Activated CD4-positive, alpha-beta T cell treated with anti-CD3 and anti-CD28 coated beads for 36 hours (primary cell): ENCODE results near the gene SPEN. TPM values are rescaled to one million over a fixed set of nuclear protein-coding genes. Genes with fewer than 3 reads are reported as not detected.

Source experiments
- ATAC-seq: fragments of 200-7000 bp; cut with Tn5 transposase; one replicate; pipeline ENCODE4 v1.10.0; 2021; ENCODE audit warnings: mild to moderate bottlenecking, moderate library complexity
- CTCF ChIA-PET: fragments of 350-600 bp; sonication (Branson Sonifier 250); formaldehyde crosslinking; loops from one replicate; lab custom pipeline; 2021; ENCODE audit warnings: antibody characterized with exemption; lab: Charles Lee
- POLR2A ChIA-PET: fragments of 350-600 bp; sonication (Branson Sonifier 250); formaldehyde crosslinking; loops from one replicate; lab custom pipeline; 2021; ENCODE audit warnings: antibody characterized with exemption, inconsistent platforms; lab: Charles Lee
- DNase-seq: peaks from one replicate; pipeline ENCODE4 v3.0.0-alpha.2; 2020
- H3K27ac Mint-ChIP-seq: one replicate; pipeline ENCODE4 v1.8.0; 2021; ENCODE audit warnings: mixed read lengths
- H3K27me3 Mint-ChIP-seq: one replicate; pipeline ENCODE4 v1.8.0; 2021; ENCODE audit warnings: mixed read lengths
- H3K36me3 Mint-ChIP-seq: one replicate; pipeline ENCODE4 v1.8.0; 2021; ENCODE audit warnings: low read depth, mixed read lengths
- H3K4me1 Mint-ChIP-seq: one replicate; pipeline ENCODE4 v1.8.0; 2021; ENCODE audit warnings: mixed read lengths
- H3K4me3 Mint-ChIP-seq: one replicate; pipeline ENCODE4 v1.8.0; 2021; ENCODE audit warnings: mild to moderate bottlenecking, moderate library complexity, mixed read lengths
- H3K9me3 Mint-ChIP-seq: one replicate; pipeline ENCODE4 v1.8.0; 2021; ENCODE audit warnings: low read depth, mixed read lengths
- intact Hi-C, 2 experiments: fragments of 100-400 bp; cut with DNase I in 1 of 2; cut with micrococcal nuclease in 1 of 2; formaldehyde crosslinking; loops; one replicate each; pipeline versions ENCODE4 v1.14.2 to v1.15.1; 2022 to 2024; cut with DNase I, micrococcal nuclease
- total RNA-seq, 2 experiments: library from RNA; stranded (reverse); gene quantifications; one replicate each; pipeline ENCODE4 v1.2.3, GENCODE V29; 2021

The SPEN gene
- total RNA-seq, 2 experiments from 2014 or later, result 43.2 to 52.7 TPM

- H3K9me3 Mint-ChIP-seq, result no peaks in the 10 kb centered on the region
- no peaks in the 10 kb centered on the region for H3K27me3 Mint-ChIP-seq
- ChIA-PET CTCF (interaction anchor here (1.1 kb wide), 1 partner anchor 29 kb away, joined by 3 read pairs; no protein-coding TSS in a partner anchor), POLR2A (no interaction called here)
- DNase-seq, result no peak
- peak; percentile 26 for ATAC-seq
- peaks cover 2% of the 10 kb centered on the region for H3K36me3 Mint-ChIP-seq
- no peak overlapping the region for H3K4me3 Mint-ChIP-seq
- intact Hi-C loops, result no loop called here
- H3K27ac Mint-ChIP-seq, result peak overlapping the region; percentile 48
- H3K4me1 Mint-ChIP-seq, result peaks cover 25% of the 10 kb centered on the region
These were observed 10.7 kb downstream of the SPEN start for GRCh38 chr1:15858069-15858670.

GRCh38 chr1:15858672-15859372 is 11.3 kb downstream of the SPEN start:
- no peak for DNase-seq
- POLR2A ChIA-PET, result no interaction called here
- intact Hi-C loops, result no loop called here
- peaks cover 2% of the 10 kb centered on the region for H3K36me3 Mint-ChIP-seq
- H3K4me1 Mint-ChIP-seq, result peaks cover 29% of the 10 kb centered on the region
- no peak overlapping the region for H3K4me3 Mint-ChIP-seq
- H3K27ac Mint-ChIP-seq, result no peak overlapping the region
- CTCF ChIA-PET, result interaction anchor here (0.7 to 1.1 kb wide), 2 partner anchors 28 to 1577 kb away, joined by 3 read pairs; no protein-coding TSS in a partner anchor
- ATAC-seq, result no peak
- H3K9me3 Mint-ChIP-seq, result no peaks in the 10 kb centered on the region
- no peaks in the 10 kb centered on the region for H3K27me3 Mint-ChIP-seq

GRCh38 chr1:15863156-15863901 is 15.8 kb downstream of the SPEN start:
- ATAC-seq, result no peak
- POLR2A ChIA-PET, result interaction anchor here (0.6 kb wide), 1 partner anchor 493 kb away, joined by 4 read pairs; no protein-coding TSS in a partner anchor
- CTCF ChIA-PET, result interaction anchor here (0.6 to 1.3 kb wide), 4 partner anchors 17 to 1268 kb away, joined by 3 to 4 read pairs (median 3); no protein-coding TSS in a partner anchor
- intact Hi-C loops, result no loop called here
- Mint-ChIP-seq H3K27me3 (no peaks in the 10 kb centered on the region), H3K36me3 (peaks cover 2% of the 10 kb centered on the region), H3K4me3 (no peak overlapping the region), H3K9me3 (no peaks in the 10 kb centered on the region), H3K27ac (no peak overlapping the region), H3K4me1 (peaks cover 33% of the 10 kb centered on the region)
- no peak for DNase-seq

GRCh38 chr1:15866721-15867201 is 19.3 kb downstream of the SPEN start:
- peaks cover 7% of the 10 kb centered on the region for H3K36me3 Mint-ChIP-seq
- H3K27ac Mint-ChIP-seq, result no peak overlapping the region
- ATAC-seq (no peak), DNase-seq (no peak)
- POLR2A ChIA-PET, result no interaction called here
- no peaks in the 10 kb centered on the region for H3K9me3 Mint-ChIP-seq
- intact Hi-C loops, result no loop called here
- CTCF ChIA-PET, result interaction anchor here (1.7 kb wide), 1 partner anchor 51 kb away, joined by 5 read pairs; no protein-coding TSS in a partner anchor
- H3K4me3 Mint-ChIP-seq, result no peak overlapping the region
- H3K4me1 Mint-ChIP-seq, result peaks cover 47% of the 10 kb centered on the region
- H3K27me3 Mint-ChIP-seq, result no peaks in the 10 kb centered on the region

GRCh38 chr1:15867288-15867687 is 19.8 kb downstream of the SPEN start:
- intact Hi-C loops, result no loop called here
- no peak for ATAC-seq
- Mint-ChIP-seq H3K4me1 (peaks cover 43% of the 10 kb centered on the region), H3K27ac (no peak overlapping the region), H3K27me3 (no peaks in the 10 kb centered on the region), H3K9me3 (no peaks in the 10 kb centered on the region), H3K4me3 (no peak overlapping the region), H3K36me3 (peaks cover 7% of the 10 kb centered on the region)
- POLR2A ChIA-PET, result no interaction called here
- no peak for DNase-seq
- CTCF ChIA-PET, result interaction anchor here (1.3 to 1.8 kb wide), 3 partner anchors 10 to 52 kb away, joined by 4 to 5 read pairs (median 4); no protein-coding TSS in a partner anchor

- CTCF ChIA-PET, result interaction anchor here (1.2 kb wide), 1 partner anchor 78 kb away, joined by 4 read pairs; no protein-coding TSS in a partner anchor
- POLR2A ChIA-PET, result no interaction called here
- Mint-ChIP-seq H3K4me3 (no peak overlapping the region), H3K27me3 (no peaks in the 10 kb centered on the region), H3K27ac (no peak overlapping the region), H3K4me1 (peaks cover 49% of the 10 kb centered on the region), H3K36me3 (peaks cover 18% of the 10 kb centered on the region), H3K9me3 (no peaks in the 10 kb centered on the region)
- intact Hi-C loops, result no loop called here
- DNase-seq (no peak), ATAC-seq (no peak)
These were observed 21.9 kb downstream of the SPEN start for GRCh38 chr1:15869413-15869812.

GRCh38 chr1:15870421-15870820 is 22.9 kb downstream of the SPEN start:
- peaks cover 18% of the 10 kb centered on the region for H3K36me3 Mint-ChIP-seq
- H3K27me3 Mint-ChIP-seq, result no peaks in the 10 kb centered on the region
- H3K9me3 Mint-ChIP-seq, result no peaks in the 10 kb centered on the region
- H3K4me3 Mint-ChIP-seq, result no peak overlapping the region
- intact Hi-C loops, result no loop called here
- DNase-seq, result no peak
- CTCF ChIA-PET, result interaction anchor here (1.2 kb wide), 2 partner anchors 56 to 79 kb away, joined by 3 to 4 read pairs; no protein-coding TSS in a partner anchor
- peak; percentile 44 for ATAC-seq
- H3K4me1 Mint-ChIP-seq, result peaks cover 54% of the 10 kb centered on the region
- peak overlapping the region; percentile 8 for H3K27ac Mint-ChIP-seq
- POLR2A ChIA-PET, result interaction anchor here (0.5 to 0.6 kb wide), 2 partner anchors 24 to 140 kb away, joined by 3 to 6 read pairs; no protein-coding TSS in a partner anchor

GRCh38 chr1:15874471-15874870 is 27.0 kb downstream of the SPEN start:
- H3K27me3 Mint-ChIP-seq, result no peaks in the 10 kb centered on the region
- DNase-seq (no peak), ATAC-seq (no peak)
- no peak overlapping the region for H3K4me3 Mint-ChIP-seq
- ChIA-PET POLR2A (no interaction called here), CTCF (interaction anchor here (0.8 to 1.4 kb wide), 4 partner anchors 9 to 59 kb away, joined by 3 to 4 read pairs (median 3); no protein-coding TSS in a partner anchor)
- H3K36me3 Mint-ChIP-seq, result peaks cover 29% of the 10 kb centered on the region
- intact Hi-C loops, result no loop called here
- H3K27ac Mint-ChIP-seq, result no peak overlapping the region
- H3K9me3 Mint-ChIP-seq, result no peaks in the 10 kb centered on the region
- peaks cover 46% of the 10 kb centered on the region for H3K4me1 Mint-ChIP-seq

GRCh38 chr1:15876357-15877055 is 29.0 kb downstream of the SPEN start:
- no peaks in the 10 kb centered on the region for H3K27me3 Mint-ChIP-seq
- POLR2A ChIA-PET, result interaction anchor here (0.6 kb wide), 1 partner anchor 196 kb away, joined by 3 read pairs; no protein-coding TSS in a partner anchor
- no peak for ATAC-seq

GRCh38 chr1:15881961-15882360 is 34.5 kb downstream of the SPEN start:
- DNase-seq, result no peak
- H3K4me1 Mint-ChIP-seq, result peaks cover 61% of the 10 kb centered on the region
- CTCF ChIA-PET, result interaction anchor here (0.9 to 1.8 kb wide), 3 partner anchors 11 to 90 kb away, joined by 3 to 4 read pairs (median 3); no protein-coding TSS in a partner anchor
- H3K9me3 Mint-ChIP-seq, result no peaks in the 10 kb centered on the region
- no peak for ATAC-seq
- H3K27ac Mint-ChIP-seq, result no peak overlapping the region
- H3K27me3 Mint-ChIP-seq, result no peaks in the 10 kb centered on the region
- peaks cover 27% of the 10 kb centered on the region for H3K36me3 Mint-ChIP-seq
- intact Hi-C loops, result no loop called here
- POLR2A ChIA-PET, result no interaction called here
- H3K4me3 Mint-ChIP-seq, result no peak overlapping the region

More at GRCh38 chr1:15876357-15877055, 29.0 kb downstream of the SPEN start:
- intact Hi-C loops, result no loop called here
- Mint-ChIP-seq H3K9me3 (no peaks in the 10 kb centered on the region), H3K4me1 (peaks cover 44% of the 10 kb centered on the region), H3K36me3 (peaks cover 29% of the 10 kb centered on the region), H3K4me3 (no peak overlapping the region), H3K27ac (no peak overlapping the region)
- CTCF ChIA-PET, result interaction anchor here (0.8 to 2.3 kb wide), 7 partner anchors 8 to 85 kb away, joined by 3 to 7 read pairs (median 4); no protein-coding TSS in a partner anchor
- no peak for DNase-seq
